IPS DF 19.7 (cell line): ENCODE results near the gene C5orf22.

Experiments used
- DNase-seq: peaks from one replicate; pipeline ENCODE4 v3.0.0-alpha.2; 2013; ENCODE audit warnings: low read depth, low spot score

Gene C5orf22

GRCh38 chr5:31604240-31604639, 72.1 kb downstream of the C5orf22 start:
- no peak for DNase-seq

GRCh38 chr5:31604644-31605043, 72.5 kb downstream of the C5orf22 start:
- DNase-seq: no peak
